ENCODE measurements around the gene ZIC2. TPM values are rescaled to one million over a fixed set of nuclear protein-coding genes. Genes with fewer than 3 reads are reported as not detected.

The ZIC2 gene
- total RNA-seq, 1 experiment from 2014 or later, result 426 TPM

- Mint-ChIP-seq H3K4me1 (peaks cover 2 to 12% of the 10 kb centered on the region in 2 experiments; a peak in 3 of 4 replicates), H3K9me3 (peaks cover 0 to 4% of the 10 kb centered on the region in 2 experiments; a peak in 3 of 5 replicates), H3K4me3 (no peak overlapping the region), H3K36me3 (ENCODE audit: insufficient read depth in 1 of 3, low read depth in 3 of 3) (peaks cover 0 to 3% (median 0%) of the 10 kb centered on the region in 3 experiments; a peak in 2 of 7 replicates), H3K27ac (no peak overlapping the region), H3K27me3 (ENCODE audit: low read depth) (no peaks in the 10 kb centered on the region)
- no peak overlapping the region for H4K5ac ChIP-seq (ENCODE audit: insufficient read length, low read depth, low read length)
- no peak overlapping the region for H4K91ac ChIP-seq (ENCODE audit: insufficient read length, low read depth, low read length)
- no peak overlapping the region for H2BK120ac ChIP-seq (ENCODE audit: low read depth, low read length, poor library complexity, severe bottlenecking)
- no peaks in the 10 kb centered on the region for H4K20me1 ChIP-seq (ENCODE audit: control insufficient read depth, insufficient read depth, insufficient read length)
- no peak for DNase-seq
- H3K9ac ChIP-seq (ENCODE audit: extremely low read depth, insufficient read length, low read length), result no peak overlapping the region
- no peak overlapping the region for H2BK15ac ChIP-seq (ENCODE audit: low read depth, low read length)
- no peak overlapping the region for H3K56ac ChIP-seq (ENCODE audit: insufficient read length, low read depth, low read length)
- no peaks in the 10 kb centered on the region for H3K23me2 ChIP-seq (ENCODE audit: insufficient read length, low read depth, low read length, poor library complexity, severe bottlenecking)
- no peak overlapping the region for H3K14ac ChIP-seq (ENCODE audit: insufficient read depth, low read length)
- no CpG with 5 or more reads among the region's 2 CpGs for WGBS (ENCODE audit: extremely low coverage, insufficient read length, low lambda C conversion rate)
- no peak overlapping the region for H3K27ac ChIP-seq (ENCODE audit: insufficient read length, low read depth, low read length)
- no peak overlapping the region for H2BK12ac ChIP-seq (ENCODE audit: insufficient read length, low read depth, low read length)
- H2AFZ ChIP-seq (ENCODE audit: low read length), result no peak overlapping the region
- no peaks in the 10 kb centered on the region for H3K79me1 ChIP-seq (ENCODE audit: insufficient read depth, low read depth, low read length, poor library complexity, severe bottlenecking)
- H3K9me3 ChIP-seq (ENCODE audit: control insufficient read depth, low read depth, low read length), result no peaks in the 10 kb centered on the region
- H3K4ac ChIP-seq (ENCODE audit: low read depth, low read length), result no peak overlapping the region
- H4K8ac ChIP-seq (replicated peaks; ENCODE audit: insufficient read length, low read depth, low read length), result no peak overlapping the region
- H3T11ph ChIP-seq (ENCODE audit: low read length), result no peak overlapping the region
- H2BK20ac ChIP-seq (ENCODE audit: low read depth, low read length, poor library complexity, severe bottlenecking), result no peak overlapping the region
- no peak overlapping the region for H2BK5ac ChIP-seq (ENCODE audit: insufficient read length, low read length)
- H2AK5ac ChIP-seq (ENCODE audit: insufficient read length, low read length), result no peak overlapping the region
- H3K4me1 ChIP-seq (ENCODE audit: insufficient read depth, low read length), result no peaks in the 10 kb centered on the region; the same call in 1 of the 2 replicates
- H3K23ac ChIP-seq (ENCODE audit: insufficient read length, low read depth, low read length), result no peak overlapping the region
- TF ChIP-seq CTCF (conservative IDR thresholded peaks at IDR 0.05), result no peak
- no peak overlapping the region for H3K18ac ChIP-seq (ENCODE audit: insufficient read length, low read depth, low read length)
- no peaks in the 10 kb centered on the region for H3K79me2 ChIP-seq (ENCODE audit: insufficient read depth, low read length)
- H3K4me2 ChIP-seq (ENCODE audit: insufficient read depth, insufficient read length, low read length), result no peak overlapping the region
- no peaks in the 10 kb centered on the region for H3K27me3 ChIP-seq (ENCODE audit: insufficient read depth, low read length)
Measured at GRCh38 chr13:100024023-100024422, 42.4 kb downstream of the ZIC2 start.

Data from H9 (cell line).